GM19043 (cell line): ENCODE data around the gene DENND4A.
"Not testable (repeated sequence)": the region's sequence is repeated elsewhere in the genome, so short reads cannot be mapped to it uniquely, and the experiment has no call there.

Experiments
- ATAC-seq: cut with Tn5 transposase; IDR thresholded peaks from one replicate; pipeline ENCODE4 v1.9.1; 2021; ENCODE audit warnings: low read depth; ENCODE audit not compliant: unreplicated experiment

DENND4A gene

DNA sequence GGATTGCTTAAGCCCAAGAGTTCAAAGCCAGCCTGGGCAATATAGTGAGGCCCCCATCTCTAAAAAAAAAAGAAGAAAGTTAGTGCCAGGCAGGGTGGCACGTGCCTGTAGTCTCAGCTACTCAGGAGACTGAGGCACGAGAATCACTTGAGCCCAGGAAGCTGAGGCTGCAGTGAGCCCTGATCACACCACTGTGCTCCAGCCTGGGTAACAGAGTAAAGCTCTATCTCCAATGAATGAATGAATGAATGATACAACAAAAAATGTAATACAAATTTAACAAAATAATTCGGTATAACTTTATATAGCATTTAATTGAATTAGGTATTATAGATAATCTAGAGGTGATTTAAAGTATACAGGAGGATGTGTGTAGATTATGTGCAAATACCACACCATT is 29.7 kb downstream of the DENND4A start:
- no peak for ATAC-seq

DNA sequence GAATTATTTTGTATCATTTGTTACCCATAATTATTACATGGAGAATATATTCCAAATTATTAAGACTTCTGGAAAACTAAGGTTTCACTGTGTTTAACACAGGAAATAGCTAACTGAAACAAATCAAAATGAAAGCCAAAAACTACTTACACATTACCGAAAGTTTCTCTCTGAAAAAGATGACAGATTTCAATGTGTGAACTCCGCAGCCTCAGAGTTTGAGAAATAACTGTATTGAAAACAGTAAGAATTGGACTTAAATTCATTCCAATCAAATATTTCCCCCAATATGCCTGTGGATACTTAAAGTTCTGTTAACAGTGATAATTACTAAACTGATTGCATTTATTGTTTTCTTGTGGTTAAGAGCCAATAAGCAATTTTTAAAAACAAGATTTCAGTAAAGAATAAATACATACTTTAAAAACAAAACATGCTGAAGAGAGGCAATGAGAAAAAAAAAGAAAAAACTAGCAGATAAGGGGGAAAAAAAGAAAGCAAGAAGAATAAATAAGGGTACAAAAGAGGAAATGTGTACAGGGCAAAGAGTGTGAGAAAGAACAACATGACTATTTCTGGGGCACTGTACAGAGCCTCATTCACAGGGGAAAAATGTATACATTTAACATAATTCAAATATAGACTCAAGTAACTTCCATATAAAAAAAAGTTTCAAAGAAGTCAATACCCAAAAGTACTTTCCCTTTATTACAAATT is 30.7 kb downstream of the DENND4A start:
- no peak for ATAC-seq

DNA sequence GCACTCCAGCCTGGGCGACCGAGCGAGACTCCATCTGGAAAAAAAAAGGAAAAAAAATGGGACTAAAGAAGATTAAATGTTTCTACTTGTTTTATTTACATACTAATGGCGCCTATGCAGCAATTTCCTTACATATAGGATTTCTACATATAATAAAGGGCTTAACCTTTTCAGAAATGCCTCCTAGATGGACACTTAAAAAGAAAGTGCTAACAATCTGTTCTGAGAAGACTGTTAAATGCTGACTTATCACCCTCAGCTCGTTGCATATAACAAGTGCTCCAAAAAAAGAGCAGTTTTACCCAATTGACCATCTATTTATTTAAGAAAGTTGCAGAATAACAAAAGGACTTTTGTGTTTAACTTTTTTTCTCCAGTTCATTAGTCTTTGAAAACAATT is 32.7 kb downstream of the DENND4A start:
- ATAC-seq: no peak

- no peak for ATAC-seq
Observed at GRCh38 chr15:65758242-65758641, 33.9 kb downstream of the DENND4A start.

- ATAC-seq: no peak
Observed at GRCh38 chr15:65757256-65757655, 34.8 kb downstream of the DENND4A start.

- ATAC-seq: no peak
Observed at GRCh38 chr15:65752151-65752700, 39.9 kb downstream of the DENND4A start.

DNA sequence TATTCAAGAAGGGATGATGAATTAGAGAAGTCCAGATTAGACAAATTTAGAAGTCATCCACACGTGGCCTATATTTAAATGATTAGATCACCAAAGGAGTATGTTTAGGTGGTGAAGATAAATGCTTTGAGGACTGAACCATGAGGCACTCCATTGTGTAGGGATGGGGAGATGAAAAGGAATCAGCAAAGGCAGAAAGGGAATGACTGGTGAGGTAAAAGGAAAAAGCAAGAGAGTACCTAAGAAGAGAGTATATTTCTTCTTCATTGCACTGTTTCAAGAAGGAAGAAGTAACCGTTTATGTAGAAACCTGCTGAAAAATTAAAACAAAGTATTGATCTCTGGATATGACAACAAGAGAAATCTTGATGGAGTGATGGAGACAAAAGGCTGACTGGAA is 40.7 kb downstream of the DENND4A start:
- ATAC-seq: no peak

DNA sequence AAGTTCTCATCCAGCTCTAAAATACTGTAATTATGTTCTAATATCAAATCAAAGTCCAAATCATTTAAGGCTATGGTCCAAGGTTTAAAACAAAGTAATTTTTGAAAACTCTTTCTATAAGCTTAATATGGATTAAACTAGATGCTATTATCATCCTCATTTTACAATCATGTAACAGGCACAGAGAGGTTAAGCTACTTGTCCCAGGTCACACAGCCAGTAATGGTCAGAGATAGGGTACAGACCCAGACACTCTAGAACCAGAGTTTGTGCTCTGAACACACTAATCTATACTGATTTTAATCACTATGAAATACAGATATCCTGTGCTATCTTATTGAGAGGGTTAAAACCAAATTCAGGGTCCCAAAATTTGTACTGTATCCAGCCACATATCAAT is 44.8 kb downstream of the DENND4A start:
- no peak for ATAC-seq

DNA sequence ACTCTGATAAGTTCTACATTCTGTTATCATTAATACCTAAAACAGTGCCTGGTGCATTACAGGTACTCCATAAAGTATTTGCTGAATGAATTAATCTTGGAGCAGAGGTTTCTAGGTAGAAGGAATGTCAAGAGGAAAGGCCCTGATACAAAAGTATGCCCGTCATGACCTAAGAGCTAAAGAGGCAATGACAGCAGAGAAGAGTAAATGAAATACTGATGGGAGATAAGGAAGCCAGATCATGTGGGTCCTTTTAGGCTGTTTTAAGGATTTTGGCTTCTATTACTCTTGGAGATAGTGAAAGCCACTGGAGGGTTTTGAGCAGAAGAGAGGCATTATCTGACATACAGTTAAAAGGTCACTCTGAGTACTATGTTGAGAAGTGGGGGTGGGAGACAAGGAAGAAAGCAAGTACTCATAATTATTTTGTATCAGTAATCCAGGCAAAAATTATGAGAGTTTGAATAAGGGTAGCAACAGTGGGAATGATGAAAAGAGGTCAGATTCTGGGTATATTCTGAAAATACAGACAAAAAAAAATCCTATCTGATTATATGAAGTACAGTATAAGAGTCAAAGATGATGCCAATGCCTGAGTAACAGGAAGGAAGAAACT is 48.3 kb downstream of the DENND4A start:
- ATAC-seq: no peak

DNA sequence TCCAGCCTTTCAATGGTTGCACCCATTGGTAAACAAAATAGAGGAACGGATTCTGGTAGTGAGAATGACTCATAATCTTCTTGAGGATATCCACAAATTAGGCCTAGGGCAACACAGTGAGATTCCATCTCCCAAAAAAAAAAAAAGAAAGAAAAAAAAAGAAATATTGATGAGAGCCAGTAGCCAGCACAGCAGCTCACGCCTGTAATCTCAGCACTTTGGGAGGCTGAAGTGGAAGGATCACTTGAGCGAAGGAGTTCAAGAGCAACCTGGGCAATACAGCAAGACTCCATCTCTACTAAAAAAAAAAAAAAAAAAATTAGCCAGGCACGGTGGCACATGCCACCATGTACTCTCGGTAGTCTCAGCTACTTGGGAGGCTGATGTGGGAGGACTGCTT is 51.9 kb downstream of the DENND4A start:
- no peak for ATAC-seq

DNA sequence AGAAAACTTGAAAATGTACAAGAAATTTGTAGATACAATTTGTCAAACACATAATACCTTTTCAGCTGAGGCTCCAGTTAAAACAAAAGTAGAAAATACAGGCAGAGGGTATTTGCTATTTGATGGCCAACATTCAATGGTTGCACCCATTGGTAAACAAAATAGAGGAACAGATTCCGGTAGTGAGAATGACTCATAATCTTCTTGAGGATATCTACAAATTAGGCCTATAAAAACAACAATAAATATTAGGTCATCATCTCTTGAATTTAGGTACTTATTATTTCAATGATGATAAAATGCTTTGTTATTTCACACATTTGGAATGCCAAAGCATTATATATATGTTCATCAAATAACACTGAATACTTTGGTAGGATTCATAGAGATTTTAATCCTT is 53.4 kb downstream of the DENND4A start:
- ATAC-seq: no peak

DNA sequence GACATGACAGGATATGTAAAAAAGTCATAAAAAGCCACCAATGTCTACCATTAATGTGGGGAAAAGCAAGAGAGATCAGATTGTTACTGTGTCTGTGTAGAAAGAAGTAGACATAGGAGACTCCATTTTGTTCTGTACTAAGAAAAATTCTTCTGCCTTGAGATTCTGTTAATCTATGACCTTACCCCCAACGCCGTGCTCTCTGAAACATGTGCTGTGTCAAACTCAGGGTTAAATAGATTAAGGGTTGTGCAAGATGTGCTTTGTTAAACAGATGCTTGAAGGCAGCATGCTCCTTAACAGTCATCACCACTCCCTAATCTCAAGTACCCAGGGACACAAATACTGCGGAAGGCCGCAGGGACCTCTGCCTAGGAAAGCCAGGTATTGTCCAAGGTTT is 58.5 kb downstream of the DENND4A start:
- not testable (repeated sequence) for ATAC-seq

DNA sequence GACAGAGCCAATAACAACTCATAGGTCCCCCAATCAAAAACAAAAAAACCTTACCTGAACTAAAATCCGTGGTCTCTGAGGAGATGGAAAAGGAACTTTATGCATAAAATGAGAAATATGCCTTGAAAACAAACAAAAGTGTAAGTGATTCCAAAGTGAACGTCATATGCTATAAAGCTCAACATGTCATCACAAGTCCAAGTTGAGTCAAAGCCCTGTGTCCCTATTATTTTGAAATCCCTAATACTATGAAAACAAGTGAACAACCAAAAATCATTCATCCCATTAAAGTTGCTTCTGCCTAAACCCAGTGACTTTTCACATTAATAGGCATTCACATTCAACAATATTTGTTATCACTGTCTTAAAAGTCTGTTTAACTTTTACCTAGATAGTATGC is 59.4 kb downstream of the DENND4A start:
- ATAC-seq: no peak

GRCh38 chr15:65731926-65732325 is 60.2 kb downstream of the DENND4A start:
- no peak for ATAC-seq

DNA sequence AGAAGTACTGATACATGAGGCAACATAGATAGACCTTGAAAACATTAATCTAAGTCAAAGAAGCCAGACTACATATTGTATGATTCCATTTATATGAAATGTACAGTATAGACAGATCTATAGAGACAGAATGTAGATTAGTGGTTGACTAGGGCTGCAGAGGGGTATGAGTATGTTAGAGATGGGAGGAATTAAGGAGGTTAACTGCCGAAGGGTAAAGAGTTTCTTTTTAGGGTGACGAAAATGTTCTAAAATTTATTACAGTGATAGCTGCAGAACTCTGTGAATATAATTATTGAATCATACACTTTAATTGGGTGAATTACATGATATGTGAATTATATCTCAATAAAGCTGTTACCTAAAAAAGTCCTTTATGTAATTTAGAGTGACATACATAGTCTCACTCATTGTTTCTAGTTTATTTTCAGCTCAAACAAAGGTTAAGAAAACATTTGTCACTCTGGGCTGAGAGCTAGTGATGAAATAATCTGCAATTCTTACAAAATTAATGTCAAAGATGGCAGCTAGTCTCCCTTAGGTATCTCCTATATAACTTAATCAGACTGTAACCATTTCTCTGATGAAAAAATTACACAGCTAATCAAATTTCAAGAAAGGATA is 61.4 kb downstream of the DENND4A start:
- no peak for ATAC-seq

DNA sequence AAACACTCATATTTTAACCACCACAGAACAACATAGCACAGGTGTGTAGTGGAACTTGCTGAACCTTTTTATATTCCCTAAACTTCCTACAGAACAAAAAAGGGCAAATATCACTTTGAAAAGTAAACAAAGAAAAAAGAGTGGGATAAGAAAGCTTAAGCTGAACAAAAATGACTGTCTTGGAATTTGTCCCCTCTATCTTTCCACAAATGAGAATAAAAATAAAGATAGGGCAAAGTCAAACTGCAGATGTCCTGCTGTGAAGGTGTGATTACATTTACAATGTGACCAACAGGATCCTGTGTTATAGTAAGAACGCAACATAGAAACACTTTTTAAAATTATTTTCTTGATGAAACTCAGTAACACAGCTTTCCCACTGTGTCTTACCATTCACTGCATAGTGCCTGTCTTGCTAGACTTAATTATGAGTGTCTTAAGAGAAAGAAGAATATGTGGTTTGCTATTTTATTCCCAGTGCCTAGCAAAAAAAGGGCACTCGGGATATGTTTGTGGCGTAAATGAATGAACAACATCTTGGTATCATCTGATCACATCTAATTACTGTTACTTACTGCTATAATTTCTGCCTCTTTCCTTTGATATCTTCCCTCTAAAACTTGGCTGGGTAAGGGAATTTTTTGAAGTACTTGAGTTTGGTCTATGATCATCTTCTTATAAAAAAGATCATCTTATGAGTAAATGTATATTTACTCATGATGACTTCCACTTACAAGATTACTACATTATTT is 67.5 kb downstream of the DENND4A start:
- ATAC-seq: no peak

GRCh38 chr15:65723876-65724275 is 68.2 kb downstream of the DENND4A start:
- no peak for ATAC-seq

GRCh38 chr15:65722191-65722590 is 69.9 kb downstream of the DENND4A start:
- no peak for ATAC-seq

- ATAC-seq: no peak
Observed at GRCh38 chr15:65712415-65712814, 79.7 kb downstream of the DENND4A start.

DNA sequence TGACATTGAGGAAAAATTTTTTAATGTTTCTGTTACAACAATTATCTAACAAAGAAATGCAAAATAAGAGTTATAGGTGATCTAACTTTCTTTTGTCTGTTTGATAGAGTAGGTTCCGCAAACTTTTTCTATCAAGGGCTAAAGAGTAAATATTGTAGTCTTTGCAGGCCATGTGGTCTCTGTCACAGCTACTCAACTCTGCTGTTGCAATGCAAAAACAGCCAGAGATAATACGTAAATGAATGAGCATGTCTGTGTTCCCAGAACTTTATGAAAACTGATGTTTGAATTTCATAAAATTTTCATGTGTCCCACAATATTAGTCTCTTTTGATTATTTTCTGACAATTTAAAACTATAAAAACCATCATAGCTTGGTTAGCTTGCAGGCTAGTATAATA is 97.0 kb downstream of the DENND4A start:
- no peak for ATAC-seq

DNA sequence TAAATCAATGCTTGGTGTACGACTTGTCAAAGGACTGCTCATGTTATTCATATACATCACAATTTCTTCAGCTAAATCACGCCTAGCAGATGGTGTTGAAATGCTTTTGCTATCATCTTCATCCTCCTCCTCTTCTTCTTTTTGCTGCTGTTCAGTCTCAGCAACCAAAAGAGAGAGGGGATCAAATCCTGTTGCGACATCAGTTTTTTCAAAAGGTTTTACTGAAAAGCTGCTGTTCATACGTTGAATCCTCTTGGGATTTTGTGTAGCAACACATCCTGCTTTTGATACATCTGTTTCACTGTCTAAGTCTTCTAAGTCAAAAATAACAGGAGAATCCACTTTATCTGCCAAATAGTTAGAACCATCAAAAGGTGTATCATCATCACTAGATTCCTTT is 101.3 kb downstream of the DENND4A start:
- ATAC-seq: no peak
